MCF 10A (cell line): ENCODE data around the gene OR1F1. TPM values are rescaled to one million over a fixed set of nuclear protein-coding genes. Genes with fewer than 3 reads are reported as not detected.

Experiments
- BruUV-seq: library from RNA; stranded (reverse); fragments of 400-500 nt; replicated peaks from 2 replicates; lab custom pipeline; 2021; lab: Mats Ljungman, UMichigan
- CTCF ChIA-PET: fragments of 300-600 bp; sonication (Branson Sonifier 250); formaldehyde crosslinking; extraction: SDS; loops from one replicate; lab custom pipeline; 2021; ENCODE audit warnings: antibody characterized with exemption, inconsistent platforms; lab: Yijun Ruan, JAX
- POLR2A ChIA-PET: fragments of 300-600, 350-650 bp; sonication (Branson Sonifier 250); formaldehyde crosslinking; extraction: SDS; loops from one replicate; lab custom pipeline; 2020; ENCODE audit warnings: antibody characterized with exemption, inconsistent platforms; lab: Yijun Ruan, JAX
- DNase-seq: peaks from one replicate; pipeline ENCODE4 v3.0.0-alpha.2; 2018; ENCODE audit not compliant: unreplicated experiment
- H3K27ac Mint-ChIP-seq: one replicate; pipeline ENCODE4 v1.8.0; 2022; ENCODE audit warnings: mild to moderate bottlenecking, low read depth, mixed read lengths; ENCODE audit not compliant: unreplicated experiment
- H3K27me3 Mint-ChIP-seq: one replicate; pipeline ENCODE4 v1.8.0; 2022; ENCODE audit warnings: mixed read lengths; ENCODE audit not compliant: insufficient read depth, unreplicated experiment
- H3K36me3 Mint-ChIP-seq: one replicate; pipeline ENCODE4 v1.8.0; 2022; ENCODE audit warnings: mild to moderate bottlenecking, moderate library complexity, mixed read lengths; ENCODE audit not compliant: insufficient read depth, unreplicated experiment
- H3K4me1 Mint-ChIP-seq: one replicate; pipeline ENCODE4 v1.8.0; 2022; ENCODE audit warnings: mixed read lengths; ENCODE audit not compliant: insufficient read depth, unreplicated experiment
- H3K4me3 Mint-ChIP-seq: one replicate; pipeline ENCODE4 v1.8.0; 2022; ENCODE audit warnings: mild to moderate bottlenecking, moderate library complexity, mixed read lengths; ENCODE audit not compliant: unreplicated experiment
- H3K9me3 Mint-ChIP-seq: one replicate; pipeline ENCODE4 v1.8.0; 2022; ENCODE audit warnings: mixed read lengths; ENCODE audit not compliant: unreplicated experiment
- intact Hi-C: fragments of 100-400 bp; cut with micrococcal nuclease; formaldehyde crosslinking; loops from 2 replicates; pipeline ENCODE4 v1.14.1; 2022
- total RNA-seq: library from RNA; stranded (reverse); gene quantifications from 2 replicates; pipeline ENCODE4 v1.2.3, GENCODE V29; 2022
- TF ChIP-seq, protein P1 (sequence below): fragments of 200-600 bp; IDR thresholded peaks from one replicate; pipeline ENCODE4 v1.8.0; 2022; ENCODE audit warnings: antibody characterized with exemption, mild to moderate bottlenecking; ENCODE audit not compliant: unreplicated experiment

Gene OR1F1
- total RNA-seq, 1 experiment from 2014 or later = not detected

- peaks cover 28% of the 10 kb centered on the region for H3K36me3 Mint-ChIP-seq
- no peaks in the 10 kb centered on the region for H3K9me3 Mint-ChIP-seq
- no peak for DNase-seq
- ChIA-PET POLR2A (interaction anchor here (0.9 to 4.6 kb wide), 4 partner anchors 10 to 51 kb away, joined by 3 to 105 read pairs (median 12); partner anchors contain the start of gene ZNF213), CTCF (interaction anchor here (0.5 to 6.8 kb wide), 7 partner anchors 9 to 130 kb away, joined by 3 to 75 read pairs (median 3); partner anchors contain the start of gene ZNF213)
- peak overlapping the region; percentile 83 for H3K4me3 Mint-ChIP-seq
- BruUV-seq = no TSS peak
- TF ChIP-seq, protein P1, sequence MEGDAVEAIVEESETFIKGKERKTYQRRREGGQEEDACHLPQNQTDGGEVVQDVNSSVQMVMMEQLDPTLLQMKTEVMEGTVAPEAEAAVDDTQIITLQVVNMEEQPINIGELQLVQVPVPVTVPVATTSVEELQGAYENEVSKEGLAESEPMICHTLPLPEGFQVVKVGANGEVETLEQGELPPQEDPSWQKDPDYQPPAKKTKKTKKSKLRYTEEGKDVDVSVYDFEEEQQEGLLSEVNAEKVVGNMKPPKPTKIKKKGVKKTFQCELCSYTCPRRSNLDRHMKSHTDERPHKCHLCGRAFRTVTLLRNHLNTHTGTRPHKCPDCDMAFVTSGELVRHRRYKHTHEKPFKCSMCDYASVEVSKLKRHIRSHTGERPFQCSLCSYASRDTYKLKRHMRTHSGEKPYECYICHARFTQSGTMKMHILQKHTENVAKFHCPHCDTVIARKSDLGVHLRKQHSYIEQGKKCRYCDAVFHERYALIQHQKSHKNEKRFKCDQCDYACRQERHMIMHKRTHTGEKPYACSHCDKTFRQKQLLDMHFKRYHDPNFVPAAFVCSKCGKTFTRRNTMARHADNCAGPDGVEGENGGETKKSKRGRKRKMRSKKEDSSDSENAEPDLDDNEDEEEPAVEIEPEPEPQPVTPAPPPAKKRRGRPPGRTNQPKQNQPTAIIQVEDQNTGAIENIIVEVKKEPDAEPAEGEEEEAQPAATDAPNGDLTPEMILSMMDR = no peak
- intact Hi-C loops = no loop called here
- H3K27me3 Mint-ChIP-seq = no peaks in the 10 kb centered on the region
- peaks cover 10% of the 10 kb centered on the region for H3K4me1 Mint-ChIP-seq
- H3K27ac Mint-ChIP-seq = no peak overlapping the region
Measured at GRCh38 chr16:3148256-3149192, 39.5 kb upstream of the OR1F1 start.

DNA sequence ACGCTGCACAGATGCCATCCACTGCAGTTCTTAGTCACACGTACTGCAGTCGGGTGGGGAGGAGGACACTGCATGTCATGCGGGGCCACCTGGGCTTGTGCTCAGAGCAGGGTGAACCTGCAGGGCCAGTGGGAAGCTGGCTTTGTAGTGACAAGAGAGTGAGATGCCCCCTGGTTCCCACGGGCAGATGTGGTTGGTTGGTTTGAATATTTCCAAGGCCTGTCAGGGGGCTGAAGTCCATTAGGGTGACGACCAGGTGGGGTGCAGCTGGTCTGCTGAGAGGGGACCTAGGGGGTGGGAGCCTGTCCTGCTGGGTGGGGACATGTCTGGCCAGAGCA lies 38.8 kb upstream of the OR1F1 start:
- H3K27ac Mint-ChIP-seq = no peak overlapping the region
- ChIA-PET CTCF (interaction anchor here (0.8 to 6.8 kb wide), 4 partner anchors 9 to 18 kb away, joined by 3 to 75 read pairs (median 4); partner anchors contain the start of gene ZNF213), POLR2A (interaction anchor here (0.9 to 4.6 kb wide), 4 partner anchors 9 to 51 kb away, joined by 3 to 105 read pairs (median 11); partner anchors contain the start of gene ZNF213)
- TF ChIP-seq, protein P1 = no peak
- BruUV-seq = no TSS peak
- intact Hi-C loops = no loop called here
- peaks cover 32% of the 10 kb centered on the region for H3K36me3 Mint-ChIP-seq
- no peaks in the 10 kb centered on the region for H3K9me3 Mint-ChIP-seq
- DNase-seq = no peak
- H3K27me3 Mint-ChIP-seq = no peaks in the 10 kb centered on the region
- peak overlapping the region; percentile 83 for H3K4me3 Mint-ChIP-seq
- H3K4me1 Mint-ChIP-seq = peaks cover 10% of the 10 kb centered on the region

- Mint-ChIP-seq H3K27me3 (no peaks in the 10 kb centered on the region), H3K4me3 (peak overlapping the region; percentile 83), H3K36me3 (peaks cover 36% of the 10 kb centered on the region), H3K27ac (peak overlapping the region; percentile 87), H3K4me1 (peaks cover 10% of the 10 kb centered on the region), H3K9me3 (no peaks in the 10 kb centered on the region)
- intact Hi-C loops = loop anchor here (1.0 kb wide), 3 partner anchors 9 to 115 kb away; no protein-coding TSS in a partner anchor
- TF ChIP-seq, protein P1 = peak; percentile 44
- TSS peak; percentile 26 for BruUV-seq
- CTCF ChIA-PET = interaction anchor here (0.6 to 6.8 kb wide), 7 partner anchors 10 to 304 kb away, joined by 3 to 75 read pairs (median 4); partner anchors contain the start of gene ZNF213
- POLR2A ChIA-PET = interaction anchor here (0.8 to 4.6 kb wide), 18 partner anchors 9 to 133 kb away, joined by 3 to 105 read pairs (median 5); partner anchors contain the start of genes ZNF213 and ZNF263
- peak; percentile 64 for DNase-seq
Measured at GRCh38 chr16:3149630-3150345, 38.2 kb upstream of the OR1F1 start.
